Activated CD8-positive, alpha-beta memory T cell treated with anti-CD3 and anti-CD28 coated beads for 36 hours (primary cell): Measurements from ENCODE around the gene ATP2B1. TPM values are rescaled to one million over a fixed set of nuclear protein-coding genes. Genes with fewer than 3 reads are reported as not detected.

Experiments
- total RNA-seq, 2 experiments: library from RNA; stranded (reverse); gene quantifications; one replicate each; pipeline ENCODE4 v1.2.3, GENCODE V29; 2021

The ATP2B1 gene
- total RNA-seq, 2 experiments from 2014 or later: 30.6 to 32.2 TPM

Other genes starting within 250 kb of the ATP2B1 start
- 1 to 10 TPM; 6.3 to 6.5 TPM for gene GALNT4, start 184.0 kb downstream of the ATP2B1 start, total RNA-seq
- 10 to 100 TPM; 22.9 to 24.2 TPM for gene POC1B, start 182.8 kb downstream of the ATP2B1 start, total RNA-seq